ENCODE results near the gene FAAP100.

GRCh38 chr17:81574643-81574956 is 22.4 kb upstream of the FAAP100 start:
- TF ChIP-seq EZH2 (IDR thresholded peaks at IDR 0.05; ENCODE audit: insufficient read depth, poor library complexity, severe bottlenecking) (no peak), EZH2phosphoT487 (IDR thresholded peaks at IDR 0.05; ENCODE audit: insufficient read depth, low read depth) (no peak)

Measured in GM23248 (cell line).